Measurements from ENCODE around the gene TPRN.

TPRN gene

GRCh38 chr9:137176302-137177182 is 24.0 kb downstream of the TPRN start:
- no peak for DNase-seq (ENCODE audit: low read depth, low spot score)
- no peak overlapping the region for H3K4me3 ChIP-seq (ENCODE audit: low read depth, low read length)
- POLR2A ChIA-PET = interaction anchor here (0.8 to 1.1 kb wide), 3 partner anchors 12 to 64 kb away, joined by 3 read pairs; partner anchors contain the start of genes ANAPC2, SSNA1 and TUBB4B
- peak; percentile 54 for TF ChIP-seq CTCF (IDR thresholded peaks at IDR 0.05; ENCODE audit: insufficient read depth, low read length, missing control alignments)
- CTCF ChIA-PET = interaction anchor here (0.8 to 5.4 kb wide), 8 partner anchors 10 to 86 kb away, joined by 3 to 30 read pairs (median 3); partner anchors contain the start of genes ANAPC2, RNF224 and SSNA1

- DNase-seq (ENCODE audit: low read depth, low spot score) = no peak
- ChIA-PET POLR2A (interaction anchor here (1.1 kb wide), 1 partner anchor 13 kb away, joined by 3 read pairs; the partner anchor contains the start of gene SSNA1), CTCF (interaction anchor here (1.2 to 5.4 kb wide), 2 partner anchors 13 to 117 kb away, joined by 3 to 30 read pairs; partner anchors contain the start of genes ANAPC2 and SSNA1)
- H3K4me3 ChIP-seq (ENCODE audit: low read depth, low read length) = no peak overlapping the region
- peak; percentile 22 for TF ChIP-seq CTCF (IDR thresholded peaks at IDR 0.05; ENCODE audit: insufficient read depth, low read length, missing control alignments)
Observed at GRCh38 chr9:137175345-137175961, 25.1 kb downstream of the TPRN start.

- TF ChIP-seq CTCF (IDR thresholded peaks at IDR 0.05; ENCODE audit: insufficient read depth, low read length, missing control alignments) = no peak
- DNase-seq (ENCODE audit: low read depth, low spot score) = no peak
- no peak overlapping the region for H3K4me3 ChIP-seq (ENCODE audit: low read depth, low read length)
- ChIA-PET POLR2A (interaction anchor here (0.6 to 1.2 kb wide), 3 partner anchors 8 to 88 kb away, joined by 3 to 5 read pairs (median 4); partner anchors contain the start of genes MAN1B1 and SSNA1), CTCF (interaction anchor here (1.2 to 5.4 kb wide), 2 partner anchors 14 to 116 kb away, joined by 3 to 30 read pairs; partner anchors contain the start of genes ANAPC2 and SSNA1)
Observed at GRCh38 chr9:137174722-137175293, 25.7 kb downstream of the TPRN start.

- DNase-seq (ENCODE audit: low read depth, low spot score) = no peak
- ChIA-PET POLR2A (interaction anchor here (0.6 to 1.2 kb wide), 3 partner anchors 9 to 255 kb away, joined by 4 to 5 read pairs (median 5); partner anchors contain the start of gene MAN1B1), CTCF (interaction anchor here (1.2 to 5.4 kb wide), 2 partner anchors 14 to 116 kb away, joined by 3 to 30 read pairs; partner anchors contain the start of genes ANAPC2 and SSNA1)
- H3K4me3 ChIP-seq (ENCODE audit: low read depth, low read length) = no peak overlapping the region
- no peak for TF ChIP-seq CTCF (IDR thresholded peaks at IDR 0.05; ENCODE audit: insufficient read depth, low read length, missing control alignments)
Observed at GRCh38 chr9:137173796-137174664, 26.5 kb downstream of the TPRN start.

- CTCF ChIA-PET = interaction anchor here (1.3 to 5.4 kb wide), 3 partner anchors 14 to 23 kb away, joined by 4 to 30 read pairs (median 4); partner anchors contain the start of genes ANAPC2 and SSNA1
- TF ChIP-seq CTCF (IDR thresholded peaks at IDR 0.05; ENCODE audit: insufficient read depth, low read length, missing control alignments) = no peak
Observed at GRCh38 chr9:137172901-137173795, 27.4 kb downstream of the TPRN start.

More at GRCh38 chr9:137172901-137173795, 27.4 kb downstream of the TPRN start:
- DNase-seq (ENCODE audit: low read depth, low spot score) = no peak
- POLR2A ChIA-PET = interaction anchor here (0.6 kb wide), 1 partner anchor 254 kb away, joined by 5 read pairs; no protein-coding TSS in a partner anchor
- H3K4me3 ChIP-seq (ENCODE audit: low read depth, low read length) = no peak overlapping the region

Measured in AG04449 (cell line).